SH-SY5Y (cell line): ENCODE measurements around the gene SKAP1.

Source experiments
- GATA2 ChIP-seq: IDR thresholded peaks from 2 replicates; pipeline ENCODE4 v1.6.1; 2011; ENCODE audit warnings: mild to moderate bottlenecking, low read depth, low read length
- GATA3 ChIP-seq: IDR thresholded peaks from 2 replicates; pipeline ENCODE4 v1.6.1; 2011; ENCODE audit warnings: low read depth, mild to moderate bottlenecking, low read length, moderate library complexity

DNA sequence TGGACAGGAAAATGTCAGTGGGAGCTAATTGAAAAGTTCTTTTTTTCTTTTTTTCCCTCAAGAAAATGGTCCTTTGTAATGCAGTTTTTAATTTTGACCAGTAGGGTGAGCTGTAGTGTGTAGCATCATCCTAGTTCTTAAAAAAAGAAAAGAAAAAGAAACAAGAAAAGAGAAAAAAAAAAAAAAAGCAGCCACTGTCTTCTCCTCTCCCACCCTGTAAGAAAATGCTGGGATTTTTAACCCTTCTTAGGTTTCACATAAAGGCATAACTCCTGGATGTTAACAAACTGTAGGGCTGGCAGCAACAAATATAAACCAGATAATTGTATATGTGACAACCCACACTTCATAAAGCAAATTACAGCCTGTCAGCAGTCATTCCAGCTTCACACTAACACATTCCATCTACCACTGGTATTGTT, 78.1 kb downstream of the SKAP1 start:
- TF ChIP-seq GATA3 (no peak), GATA2 (no peak)
